Astrocyte (in vitro differentiated cells and primary cell): ENCODE measurements around the gene POGZ. TPM values are rescaled to one million over a fixed set of nuclear protein-coding genes. Genes with fewer than 3 reads are reported as not detected.

Experiments used
- DNase-seq: peaks from one replicate; pipeline ENCODE4 v3.0.0-alpha.2; 2010; ENCODE audit warnings: low read depth
- FAIRE-seq: peaks from 2 replicates; lab custom pipeline; 2011; peaks lifted over from hg19 to GRCh38; lab: Jason Lieb, UNC
- H2AFZ ChIP-seq: 2 replicates; pipeline ENCODE4 v1.6.0; 2012; ENCODE audit warnings: low read depth, low read length, inconsistent platforms
- H3K27ac ChIP-seq: 2 replicates; pipeline ENCODE4 v1.5.1; 2011; ENCODE audit warnings: low read depth, low read length, inconsistent platforms
- H3K27me3 ChIP-seq: 2 replicates; pipeline ENCODE4 v1.6.0; 2011; ENCODE audit warnings: low read length, inconsistent platforms; ENCODE audit not compliant: insufficient read depth
- H3K36me3 ChIP-seq: 2 replicates; pipeline ENCODE4 v1.5.1; 2011; ENCODE audit warnings: low read length, inconsistent platforms; ENCODE audit not compliant: insufficient read depth
- H3K4me1 ChIP-seq: 2 replicates; pipeline ENCODE4 v1.5.1; 2011; ENCODE audit warnings: low read length, inconsistent platforms; ENCODE audit not compliant: insufficient read depth
- H3K4me2 ChIP-seq: 2 replicates; pipeline ENCODE4 v1.6.0; 2012; ENCODE audit warnings: low read length, inconsistent platforms
- H3K4me3 ChIP-seq: 2 replicates; pipeline ENCODE4 v1.5.1; 2011; ENCODE audit warnings: low read depth, mild to moderate bottlenecking, low read length, inconsistent platforms; ENCODE audit not compliant: insufficient read depth
- H3K79me2 ChIP-seq: 2 replicates; pipeline ENCODE4 v1.6.0; 2012; ENCODE audit warnings: mild to moderate bottlenecking, low read length, inconsistent platforms; ENCODE audit not compliant: insufficient read depth
- H3K9ac ChIP-seq: 2 replicates; pipeline ENCODE4 v1.6.0; 2012; ENCODE audit warnings: mild to moderate bottlenecking, low read length, inconsistent platforms
- H3K9me3 ChIP-seq: 2 replicates; pipeline ENCODE4 v1.5.1; 2012; ENCODE audit warnings: low read depth, mild to moderate bottlenecking, low read length, inconsistent platforms; ENCODE audit not compliant: insufficient read depth
- H4K20me1 ChIP-seq: 2 replicates; pipeline ENCODE4 v1.6.0; 2012; ENCODE audit warnings: low read length, inconsistent platforms; ENCODE audit not compliant: insufficient read depth
- H3K27ac Mint-ChIP-seq: one replicate; pipeline ENCODE4 v1.8.0; 2021; ENCODE audit warnings: mild to moderate bottlenecking, mixed read lengths; ENCODE audit not compliant: unreplicated experiment
- H3K27me3 Mint-ChIP-seq: one replicate; pipeline ENCODE4 v1.8.0; 2021; ENCODE audit warnings: low read depth, mixed read lengths; ENCODE audit not compliant: unreplicated experiment
- H3K36me3 Mint-ChIP-seq: one replicate; pipeline ENCODE4 v1.8.0; 2021; ENCODE audit warnings: low read depth, mixed read lengths; ENCODE audit not compliant: unreplicated experiment
- H3K4me1 Mint-ChIP-seq: one replicate; pipeline ENCODE4 v1.8.0; 2021; ENCODE audit warnings: low read depth, mixed read lengths; ENCODE audit not compliant: unreplicated experiment
- H3K4me3 Mint-ChIP-seq: one replicate; pipeline ENCODE4 v1.8.0; 2021; ENCODE audit warnings: mild to moderate bottlenecking, moderate library complexity, mixed read lengths; ENCODE audit not compliant: unreplicated experiment
- H3K9me3 Mint-ChIP-seq: one replicate; pipeline ENCODE4 v1.8.0; 2021; ENCODE audit warnings: mild to moderate bottlenecking, mixed read lengths; ENCODE audit not compliant: unreplicated experiment
- CTCF ChIP-seq: IDR thresholded peaks from 2 replicates; pipeline ENCODE4 v1.5.1; 2011; ENCODE audit warnings: low read depth, mild to moderate bottlenecking, inconsistent platforms, low read length, moderate library complexity; ENCODE audit not compliant: insufficient read depth
- EZH2 ChIP-seq: IDR thresholded peaks from 2 replicates; pipeline ENCODE4 v1.6.1; 2012; ENCODE audit warnings: mild to moderate bottlenecking, low read length, inconsistent platforms; ENCODE audit not compliant: insufficient read depth
- total RNA-seq: library from RNA; stranded (reverse); gene quantifications from 2 replicates; pipeline ENCODE4 v1.2.1, GENCODE V29; 2021

Gene POGZ
- total RNA-seq, 1 donor from 2014 or later: 63.9 TPM

DNA sequence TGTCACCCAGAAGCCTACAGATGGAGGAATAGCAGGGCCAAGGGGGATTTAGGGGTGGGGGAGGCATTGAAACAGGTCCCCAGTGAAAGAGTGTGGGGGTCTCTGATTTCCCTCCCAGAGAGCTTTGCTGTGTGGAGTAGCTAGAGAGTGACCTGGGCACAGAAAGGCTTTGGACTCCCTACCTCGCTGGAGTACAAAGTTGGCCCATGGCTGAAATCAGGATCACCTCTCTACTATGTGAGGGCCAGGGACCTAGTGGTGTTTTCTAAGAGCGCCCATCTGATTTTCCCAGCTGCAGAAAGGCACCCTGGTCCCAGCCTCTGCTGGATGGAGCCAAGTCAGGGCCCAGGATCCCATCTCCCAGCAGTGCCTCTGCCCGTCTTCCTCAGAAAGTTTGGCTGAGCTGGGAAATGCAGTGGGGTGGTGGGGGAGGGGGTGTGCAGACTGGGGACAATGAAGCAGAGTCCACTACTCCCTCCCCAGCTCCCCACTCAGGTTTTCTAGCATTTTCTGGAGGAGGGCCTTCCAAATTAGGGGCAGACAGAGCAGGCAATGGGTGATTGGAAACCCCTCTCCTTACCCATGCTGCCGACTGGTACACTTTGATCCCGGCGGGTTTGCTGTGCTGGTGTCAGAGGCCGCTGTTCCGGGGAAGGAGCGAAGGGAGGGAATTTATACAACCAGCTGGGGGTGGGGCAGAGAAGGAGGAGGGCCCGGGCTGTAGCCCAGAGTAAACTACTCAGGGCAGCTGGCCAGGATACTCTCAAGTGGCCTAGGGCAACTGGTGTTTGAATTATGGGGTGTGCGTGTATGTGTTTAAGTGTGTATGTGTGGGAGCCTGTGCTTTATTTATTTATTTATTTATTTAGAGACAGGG, 87.0 kb downstream of the POGZ start, which contains the start of gene SELENBP1:
Gene SELENBP1 (minus strand): TSS at position 648 of the 877 bp plus-strand sequence. CDS start 64 bp downstream, at position 584.
- Mint-ChIP-seq H3K4me1 (peaks cover 3% of the 10 kb centered on the region), H3K4me3 (peak within 1 kb of the TSS; percentile 72), H3K27ac (peak within 1 kb of the TSS; percentile 1), H3K9me3 (no peaks in the 10 kb centered on the region), H3K36me3 (no peaks in the 10 kb centered on the region), H3K27me3 (peaks cover 4% of the 10 kb centered on the region)
- peak within 1 kb of the TSS; percentile 78 for H2AFZ ChIP-seq
- H4K20me1 ChIP-seq: no peaks in the 10 kb centered on the region
- H3K9me3 ChIP-seq: no peaks in the 10 kb centered on the region
- DNase-seq: peak; percentile 31
- H3K4me1 ChIP-seq: peaks cover 10% of the 10 kb centered on the region
- TF ChIP-seq EZH2 (no peak), CTCF (no peak)
- H3K9ac ChIP-seq: peak within 1 kb of the TSS; percentile 30
- H3K27ac ChIP-seq: no peak within 1 kb of the TSS
- no peaks in the 10 kb centered on the region for H3K79me2 ChIP-seq
- H3K27me3 ChIP-seq: no peaks in the 10 kb centered on the region
- peak within 1 kb of the TSS; percentile 81 for H3K4me2 ChIP-seq
- H3K36me3 ChIP-seq: no peaks in the 10 kb centered on the region
- FAIRE-seq: no peak
- H3K4me3 ChIP-seq: peak within 1 kb of the TSS; percentile 34

DNA sequence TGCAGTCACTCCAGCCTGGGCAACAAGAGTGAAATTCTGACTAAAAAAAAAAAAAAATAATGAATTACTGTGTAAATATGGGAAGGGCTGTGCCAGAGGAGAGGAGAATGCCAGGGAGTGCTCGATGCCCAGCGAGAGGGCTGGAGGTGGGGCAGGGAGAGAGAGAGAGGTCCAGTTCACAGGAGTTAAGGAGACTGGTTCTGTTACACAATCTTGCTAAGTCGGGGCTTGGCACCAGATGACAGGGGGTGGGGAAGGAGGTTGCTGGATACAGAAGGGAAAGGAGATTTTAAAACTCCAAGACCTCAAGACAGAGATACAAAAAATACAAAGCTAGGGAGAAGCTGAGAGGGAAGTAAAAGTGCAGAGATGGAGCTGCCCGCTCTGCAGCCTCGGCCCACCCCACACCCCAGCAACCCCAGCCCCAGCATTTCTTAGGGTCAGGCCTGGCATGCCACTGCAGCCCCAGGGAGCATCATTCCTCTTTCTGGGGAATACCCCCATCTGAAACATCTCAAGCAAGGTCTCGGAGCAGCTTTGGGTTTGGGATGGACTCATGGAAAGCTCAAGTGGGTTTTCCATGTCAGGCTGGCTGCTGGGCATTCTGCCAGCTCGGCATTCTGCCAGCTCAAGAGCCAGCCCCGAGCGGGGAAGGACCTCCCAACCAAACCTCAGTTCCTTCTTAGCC, 87.8 kb downstream of the POGZ start:
- Histone ChIP-seq H3K9ac (no peak overlapping the region), H3K4me3 (no peak overlapping the region), H4K20me1 (no peaks in the 10 kb centered on the region), H2AFZ (no peak overlapping the region), H3K9me3 (no peaks in the 10 kb centered on the region), H3K4me2 (peak overlapping the region; percentile 81), H3K27ac (no peak overlapping the region), H3K27me3 (no peaks in the 10 kb centered on the region), H3K36me3 (no peaks in the 10 kb centered on the region), H3K79me2 (no peaks in the 10 kb centered on the region), H3K4me1 (peaks cover 10% of the 10 kb centered on the region)
- peaks cover 4% of the 10 kb centered on the region for H3K27me3 Mint-ChIP-seq
- H3K27ac Mint-ChIP-seq: no peak overlapping the region
- H3K4me1 Mint-ChIP-seq: peaks cover 3% of the 10 kb centered on the region
- no peaks in the 10 kb centered on the region for H3K9me3 Mint-ChIP-seq
- TF ChIP-seq CTCF: no peak
- no peak for TF ChIP-seq EZH2
- no peak for FAIRE-seq
- peak overlapping the region; percentile 54 for H3K4me3 Mint-ChIP-seq
- H3K36me3 Mint-ChIP-seq: no peaks in the 10 kb centered on the region
- DNase-seq: peak; percentile 8
